ENCODE results near the gene LRCOL1. TPM values are rescaled to one million over a fixed set of nuclear protein-coding genes. Genes with fewer than 3 reads are reported as not detected.

LRCOL1 gene
- total and polyA plus RNA-seq, 2 of the 8 experiments (the other 6 are each of a cell fraction or from before 2014, with no cell fraction given): not detected

DNA sequence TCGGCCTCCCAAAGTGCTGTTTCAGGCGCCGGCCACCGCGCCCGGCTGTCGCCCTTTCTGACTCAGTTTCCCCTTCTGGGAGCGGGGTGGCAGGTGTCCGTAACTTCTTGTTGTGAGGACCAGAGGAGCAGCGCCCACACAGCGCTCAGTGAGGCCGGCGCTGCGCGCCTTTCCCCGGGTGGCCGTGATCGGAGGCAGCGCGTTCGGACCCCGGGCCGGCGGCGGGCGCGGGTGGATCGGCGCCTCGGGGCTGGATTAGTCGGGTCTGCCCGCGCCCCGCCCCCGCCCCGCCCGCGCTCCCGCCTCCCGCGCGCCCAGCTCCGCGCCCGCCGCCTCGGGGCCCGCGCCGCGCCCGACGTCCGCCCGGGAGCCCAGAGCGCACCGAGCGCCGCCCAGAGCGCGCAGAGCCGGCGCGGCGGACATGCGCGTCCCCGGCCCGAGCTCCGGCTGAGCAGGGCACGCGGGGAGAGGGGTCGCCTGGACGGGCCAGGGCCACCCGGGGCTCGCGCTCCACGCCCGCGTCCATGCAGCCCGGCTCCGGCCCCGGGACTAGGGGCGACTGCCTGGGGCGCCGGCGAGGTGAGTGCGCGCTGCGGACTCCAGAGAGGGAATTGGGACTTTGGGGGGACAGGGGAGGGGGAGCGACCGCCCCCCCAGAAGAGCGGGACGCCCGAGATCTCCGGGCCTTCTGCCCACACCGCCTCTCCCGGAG lies 50.6 kb downstream of the LRCOL1 start:
- Histone ChIP-seq H3K18ac (ENCODE audit: extremely low read depth, low read length) (peak overlapping the region; percentile 32), H2BK120ac (replicated peaks; ENCODE audit: low read depth, low read length) (no peak overlapping the region), H3K23ac (ENCODE audit: insufficient read length) (no peak overlapping the region), H3K4ac (replicated peaks; ENCODE audit: insufficient read length, low read depth, low read length) (no peak overlapping the region), H2AK5ac (ENCODE audit: low read depth, low read length) (no peak overlapping the region), H4K91ac (replicated peaks; ENCODE audit: insufficient read length, low read length) (no peak overlapping the region), H3K27ac (ENCODE audit: low read depth, low read length) (0 out of 2 replicates have a peak overlapping the region, but pooled peaks have one; percentile 74), H3K9ac (replicated peaks in 1 of 4; ENCODE audit: extremely low read depth in 1 of 4, low read depth in 3 of 4, low read length in 3 of 4) (peak overlapping the region; percentile 32 to 83 (median 70); a peak in 6 of 7 replicates), H3K79me1 (ENCODE audit: low read depth, low read length) (peaks cover 7% of the 10 kb centered on the region; the same call in 1 of the 2 replicates), H3K36me3 (ENCODE audit: control insufficient read depth in 2 of 4, insufficient read depth in 4 of 4, low read length in 3 of 4) (no peaks in the 10 kb centered on the region), H3K27me3 (replicated peaks in 1 of 4; ENCODE audit: control insufficient read depth in 3 of 4, extremely low read depth in 1 of 4, insufficient read depth in 3 of 4, low read length in 3 of 4) (peaks cover 8 to 43% (median 36%) of the 10 kb centered on the region in 4 experiments), H3K23me2 (ENCODE audit: low read depth, low read length) (peaks cover 5% of the 10 kb centered on the region; the same call in 1 of the 2 replicates), H3K56ac (replicated peaks; ENCODE audit: insufficient read length, low read depth, low read length) (peak overlapping the region; percentile 90), H3K14ac (ENCODE audit: insufficient read length) (no peak overlapping the region), H3K4me3 (ENCODE audit: extremely low read depth in 1 of 4, insufficient read depth in 2 of 4, low read depth in 3 of 4, low read length in 4 of 4) (peak overlapping the region; percentile 79 to 94 (median 90)), H4K5ac (ENCODE audit: insufficient read length, low read depth, low read length) (no peak overlapping the region), H2AFZ (ENCODE audit: low read length) (no peak overlapping the region), H4K8ac (ENCODE audit: extremely low read depth, insufficient read depth, low read length) (peak overlapping the region; percentile 89), H3K9me3 (ENCODE audit: insufficient read depth in 2 of 2, low read depth in 1 of 2, low read length in 1 of 2) (no peaks in the 10 kb centered on the region), H2BK15ac (ENCODE audit: low read length) (no peak overlapping the region), H4K20me1 (replicated peaks in 1 of 2; ENCODE audit: control insufficient read depth in 1 of 2, insufficient read depth in 2 of 2, low read length in 2 of 2) (peaks cover 22 to 27% of the 10 kb centered on the region in 2 experiments), H2BK12ac (ENCODE audit: low read depth, low read length) (no peak overlapping the region), H3K79me2 (ENCODE audit: control insufficient read depth in 1 of 2, insufficient read depth in 2 of 2, low read length in 2 of 2) (peaks cover 7 to 25% of the 10 kb centered on the region in 2 experiments; a peak in 2 of 4 replicates), H2BK20ac (ENCODE audit: low read length) (no peak overlapping the region), H2BK5ac (ENCODE audit: low read depth, low read length) (no peak overlapping the region), H3K4me2 (ENCODE audit: insufficient read depth in 1 of 2, low read depth in 2 of 2, low read length in 2 of 2) (peak overlapping the region; percentile 33 to 76), H3K4me1 (replicated peaks in 1 of 4; ENCODE audit: control insufficient read depth in 3 of 4, insufficient read depth in 4 of 4, low read length in 3 of 4) (peaks cover 0 to 10% (median 6%) of the 10 kb centered on the region in 4 experiments; a peak in 5 of 7 replicates)
- 4% methylated on average over 35 of the region's 98 CpGs; no CpG with 5 or more reads in 1 of the 2 experiments for WGBS, 2 experiments (ENCODE audit: extremely low coverage in 1 of 2, insufficient coverage in 1 of 2, insufficient read length in 1 of 2, insufficient replicate concordance in 2 of 2, low coverage in 1 of 2, low lambda C conversion rate in 2 of 2, missing lambda C conversion rate in 1 of 2)
- no peak for FAIRE-seq
- ChIA-PET CTCF (ENCODE audit: partially characterized antibody) (interaction anchor here (0.7 to 2.8 kb wide), 10 partner anchors 10 to 145 kb away, joined by 3 to 22 read pairs (median 4); no protein-coding TSS in a partner anchor), POLR2A (ENCODE audit: partially characterized antibody) (interaction anchor here (0.7 to 2.6 kb wide), 14 partner anchors 8 to 126 kb away, joined by 3 to 11 read pairs (median 4); partner anchors contain the start of gene P2RX2)
- DNase-seq (ENCODE audit: low read depth in 1 of 2, low spot score in 2 of 2): peak in 1 of 2 experiments; percentile 77
- TF ChIP-seq FOSL1 (IDR thresholded peaks at IDR 0.05; ENCODE audit: insufficient read depth, low read depth, low read length) (no peak), TAF1 (IDR thresholded peaks at IDR 0.05; ENCODE audit: low read depth, low read length) (0 out of 2 replicates have a peak, but pooled peaks have one; percentile 19), ASH2L (IDR thresholded peaks at IDR 0.05; ENCODE audit: low read length) (peak; percentile 29), EGR1 (IDR thresholded peaks at IDR 0.05; ENCODE audit: borderline replicate concordance, low read depth, low read length) (peak; percentile 25; the same call in 1 of the 2 replicates), POLR2AphosphoS5 (IDR thresholded peaks at IDR 0.05; ENCODE audit: low read depth, low read length) (peak; percentile 65; the same call in 1 of the 2 replicates), PHF8 (conservative IDR thresholded peaks at IDR 0.05; ENCODE audit: low read depth, low read length) (peak; percentile 57), SRF (IDR thresholded peaks at IDR 0.05; ENCODE audit: low read depth, low read length) (0 out of 2 replicates have a peak, but pooled peaks have one; percentile 30), E2F6 (IDR thresholded peaks at IDR 0.05) (no peak), KDM4A (IDR thresholded peaks at IDR 0.05; ENCODE audit: low read depth, low read length, severe bottlenecking) (peak; percentile 79)

Data from H1 (cell line).